ENCODE data around the gene GRHL1.

The GRHL1 gene

GRCh38 chr2:10022966-10023662 lies 71.6 kb downstream of the GRHL1 start:
- no peak overlapping the region for H3K4me3 ChIP-seq (ENCODE audit: low read depth, low read length)
- TF ChIP-seq CTCF (IDR thresholded peaks at IDR 0.05; ENCODE audit: insufficient read depth, low read length, missing control alignments), result peak; percentile 6
- ChIA-PET POLR2A (no interaction called here), CTCF (interaction anchor here (1.0 to 2.2 kb wide), 2 partner anchors 12 to 208 kb away, joined by 3 to 9 read pairs; no protein-coding TSS in a partner anchor)
- no peak for DNase-seq (ENCODE audit: low read depth, low spot score)

- no peak overlapping the region for H3K4me3 ChIP-seq (ENCODE audit: low read depth, low read length)
- POLR2A ChIA-PET, result no interaction called here
- CTCF ChIA-PET, result interaction anchor here (1.0 to 5.8 kb wide), 4 partner anchors 213 to 257 kb away, joined by 4 to 38 read pairs (median 6); no protein-coding TSS in a partner anchor
- no peak for TF ChIP-seq CTCF (IDR thresholded peaks at IDR 0.05; ENCODE audit: insufficient read depth, low read length, missing control alignments)
- no peak for DNase-seq (ENCODE audit: low read depth, low spot score)
These were observed 75.6 kb downstream of the GRHL1 start for GRCh38 chr2:10026940-10027569.

GRCh38 chr2:10027660-10028330 lies 76.3 kb downstream of the GRHL1 start:
- ChIA-PET POLR2A (no interaction called here), CTCF (interaction anchor here (1.1 to 5.8 kb wide), 4 partner anchors 43 to 228 kb away, joined by 5 to 38 read pairs (median 6); no protein-coding TSS in a partner anchor)
- no peak overlapping the region for H3K4me3 ChIP-seq (ENCODE audit: low read depth, low read length)
- no peak for DNase-seq (ENCODE audit: low read depth, low spot score)
- no peak for TF ChIP-seq CTCF (IDR thresholded peaks at IDR 0.05; ENCODE audit: insufficient read depth, low read length, missing control alignments)

GRCh38 chr2:10028407-10028987 lies 77.0 kb downstream of the GRHL1 start:
- H3K4me3 ChIP-seq (ENCODE audit: low read depth, low read length), result no peak overlapping the region
- no peak for DNase-seq (ENCODE audit: low read depth, low spot score)
- no peak for TF ChIP-seq CTCF (IDR thresholded peaks at IDR 0.05; ENCODE audit: insufficient read depth, low read length, missing control alignments)
- ChIA-PET CTCF (interaction anchor here (0.9 to 5.8 kb wide), 6 partner anchors 14 to 229 kb away, joined by 4 to 38 read pairs (median 6); no protein-coding TSS in a partner anchor), POLR2A (no interaction called here)

GRCh38 chr2:10028988-10029874 lies 77.7 kb downstream of the GRHL1 start:
- H3K4me3 ChIP-seq (ENCODE audit: low read depth, low read length), result no peak overlapping the region
- no peak for DNase-seq (ENCODE audit: low read depth, low spot score)
- CTCF ChIA-PET, result interaction anchor here (0.9 to 5.8 kb wide), 6 partner anchors 13 to 230 kb away, joined by 4 to 38 read pairs (median 5); no protein-coding TSS in a partner anchor
- TF ChIP-seq CTCF (IDR thresholded peaks at IDR 0.05; ENCODE audit: insufficient read depth, low read length, missing control alignments), result no peak
- POLR2A ChIA-PET, result no interaction called here
